SU-DHL-6 (cell line): ENCODE data around the gene USP13.

ENCODE experiments used
- EZH2phosphoT487 ChIP-seq: fragments of 200-600 bp; sonication (generic), shearing (Covaris generic); conservative IDR thresholded peaks from 2 replicates; pipeline ENCODE4 v1.6.1; 2018; ENCODE audit warnings: mild to moderate bottlenecking, antibody characterized with exemption, low read length, moderate library complexity, mixed read lengths
- TF ChIP-seq, protein P1 (sequence below): fragments of 200-600 bp; sonication (generic); IDR thresholded peaks from one replicate; pipeline ENCODE4 v1.5.1; 2017; ENCODE audit warnings: antibody characterized with exemption, mild to moderate bottlenecking, low read length, moderate library complexity; ENCODE audit not compliant: insufficient read depth, poor library complexity, severe bottlenecking

DNA sequence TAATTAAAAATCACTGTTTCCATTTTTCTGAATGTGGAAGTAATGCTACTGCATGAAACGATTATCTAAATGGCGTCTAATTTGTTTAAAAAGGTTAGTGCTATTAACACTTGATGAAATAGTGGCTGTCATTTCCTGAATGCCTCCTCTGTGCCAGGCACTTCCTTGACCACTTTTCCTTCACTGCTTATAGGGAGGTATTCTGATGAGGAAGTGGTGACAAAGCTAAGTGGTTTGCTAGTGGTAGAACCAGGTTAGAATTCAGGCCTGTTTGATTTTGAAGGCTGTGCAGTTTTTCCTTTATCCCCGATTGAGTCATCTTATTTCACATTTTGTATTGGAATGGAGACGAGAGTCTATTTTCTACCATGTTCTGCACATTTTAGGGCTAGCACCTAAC is 119.0 kb downstream of the USP13 start:
- TF ChIP-seq, protein P1, sequence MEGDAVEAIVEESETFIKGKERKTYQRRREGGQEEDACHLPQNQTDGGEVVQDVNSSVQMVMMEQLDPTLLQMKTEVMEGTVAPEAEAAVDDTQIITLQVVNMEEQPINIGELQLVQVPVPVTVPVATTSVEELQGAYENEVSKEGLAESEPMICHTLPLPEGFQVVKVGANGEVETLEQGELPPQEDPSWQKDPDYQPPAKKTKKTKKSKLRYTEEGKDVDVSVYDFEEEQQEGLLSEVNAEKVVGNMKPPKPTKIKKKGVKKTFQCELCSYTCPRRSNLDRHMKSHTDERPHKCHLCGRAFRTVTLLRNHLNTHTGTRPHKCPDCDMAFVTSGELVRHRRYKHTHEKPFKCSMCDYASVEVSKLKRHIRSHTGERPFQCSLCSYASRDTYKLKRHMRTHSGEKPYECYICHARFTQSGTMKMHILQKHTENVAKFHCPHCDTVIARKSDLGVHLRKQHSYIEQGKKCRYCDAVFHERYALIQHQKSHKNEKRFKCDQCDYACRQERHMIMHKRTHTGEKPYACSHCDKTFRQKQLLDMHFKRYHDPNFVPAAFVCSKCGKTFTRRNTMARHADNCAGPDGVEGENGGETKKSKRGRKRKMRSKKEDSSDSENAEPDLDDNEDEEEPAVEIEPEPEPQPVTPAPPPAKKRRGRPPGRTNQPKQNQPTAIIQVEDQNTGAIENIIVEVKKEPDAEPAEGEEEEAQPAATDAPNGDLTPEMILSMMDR: no peak
- no peak for TF ChIP-seq EZH2phosphoT487
